ENCODE data around the gene USP21. TPM values are rescaled to one million over a fixed set of nuclear protein-coding genes. Genes with fewer than 3 reads are reported as not detected.

Gene USP21
- total and polyA plus RNA-seq, 9 of the 15 experiments (the other 6 are each of a cell fraction or from before 2014, with no cell fraction given): 4.9 to 52.4 (median 21.6) TPM

GRCh38 chr1:161201836-161202712, 42.8 kb downstream of the USP21 start, which contains the start of gene NDUFS2 (continued):
- TF ChIP-seq PRPF4 (IDR thresholded peaks at IDR 0.05; ENCODE audit: insufficient read depth, low read depth, low read length, poor library complexity, severe bottlenecking): no peak
- no peak for TF ChIP-seq MIER1 (IDR thresholded peaks at IDR 0.05; ENCODE audit: low read depth)
- peak in 1 of 2 experiments; percentile 44; a peak in 2 of 4 replicates for TF ChIP-seq HDAC1 (IDR thresholded peaks at IDR 0.05)
- TF ChIP-seq CTCF (IDR thresholded peaks at IDR 0.05 in 2 of 3, conservative IDR thresholded peaks at IDR 0.05 in 1 of 3; ENCODE audit: insufficient read depth in 2 of 3, low read depth in 1 of 3, low read length in 3 of 3): peak in 1 of 3 experiments; percentile 35; a peak in 2 of 6 replicates
- no peak for TF ChIP-seq PRMT5 (CRISPR knock-in tag; IDR thresholded peaks at IDR 0.05)
- TF ChIP-seq KDM2B (CRISPR knock-in tag; IDR thresholded peaks at IDR 0.05): 0 out of 2 replicates have a peak, but pooled peaks have one; percentile 54
- TF ChIP-seq SP1 (CRISPR knock-in tag; IDR thresholded peaks at IDR 0.05): peak; percentile 65
- TF ChIP-seq FOXK2 (conservative IDR thresholded peaks at IDR 0.05 in 1 of 2, IDR thresholded peaks at IDR 0.05 in 1 of 2; ENCODE audit: low read depth in 2 of 2): peak; percentile 93 to 96
- peak; percentile 7 to 69; a peak in 1 of 4 replicates for TF ChIP-seq SIN3A (IDR thresholded peaks at IDR 0.05; ENCODE audit: borderline replicate concordance in 2 of 2, control insufficient read depth in 1 of 2, low read depth in 2 of 2, low read length in 2 of 2)
- TF ChIP-seq ARHGAP35 (IDR thresholded peaks at IDR 0.05; ENCODE audit: partially characterized antibody): no peak
- no peak for TF ChIP-seq ZNF445 (CRISPR knock-in tag; IDR thresholded peaks at IDR 0.05; ENCODE audit: low read depth)
- TF ChIP-seq TSHZ1 (CRISPR knock-in tag; IDR thresholded peaks at IDR 0.05): no peak
- peak; percentile 99 to 100 (median 100) for TF ChIP-seq YY1 (IDR thresholded peaks at IDR 0.05; ENCODE audit: borderline replicate concordance in 1 of 3, control insufficient read depth in 1 of 3, extremely low read depth in 1 of 3, insufficient read depth in 3 of 3, insufficient read length in 1 of 3, insufficient replicate concordance in 2 of 3, low read depth in 1 of 3, low read length in 2 of 3)
- TF ChIP-seq MAX (CRISPR knock-in tag; IDR thresholded peaks at IDR 0.05): peak; percentile 67
- no peak for TF ChIP-seq SMAD2 (IDR thresholded peaks at IDR 0.05; ENCODE audit: low read depth, low read length)
- peak; percentile 82 to 88 for TF ChIP-seq SIX5 (IDR thresholded peaks at IDR 0.05; ENCODE audit: borderline replicate concordance in 1 of 2, insufficient read depth in 1 of 2, low read depth in 1 of 2, low read length in 2 of 2)
- TF ChIP-seq SREBF2 (CRISPR knock-in tag; IDR thresholded peaks at IDR 0.05): peak; percentile 95
- no peak for TF ChIP-seq NFYB (IDR thresholded peaks at IDR 0.05; ENCODE audit: extremely low read depth, insufficient read length)
- no peak for TF ChIP-seq ZFP36 (IDR thresholded peaks at IDR 0.05; ENCODE audit: low read depth, low read length, partially characterized antibody)
- TF ChIP-seq GABPB1 (CRISPR knock-in tag; IDR thresholded peaks at IDR 0.05): peak; percentile 95
